SK-N-SH (cell line): ENCODE data around the gene EIF5.

ENCODE experiments used
- CTCF ChIP-seq: fragments of 200-600 bp; sonication (generic); IDR thresholded peaks from 2 replicates; pipeline ENCODE4 v1.6.1; 2017; ENCODE audit warnings: antibody characterized with exemption, mild to moderate bottlenecking, moderate library complexity
- EP300 ChIP-seq, 2 experiments: IDR thresholded peaks; 2 replicates each; pipeline versions ENCODE4 v1.4.0 to v1.6.1; 2012; ENCODE audit warnings: borderline replicate concordance in 1 of 2, low read depth in 1 of 2, low read length in 1 of 2
- EZH2phosphoT487 ChIP-seq: fragments of 200-600 bp; sonication (generic); IDR thresholded peaks from 2 replicates; pipeline ENCODE4 v1.6.1; 2017; ENCODE audit warnings: low read depth, mixed run types, mild to moderate bottlenecking, antibody characterized with exemption, moderate library complexity, borderline replicate concordance
- GABPA ChIP-seq: IDR thresholded peaks from 2 replicates; pipeline ENCODE4 v1.4.0; 2012; ENCODE audit warnings: low read depth, mild to moderate bottlenecking
- GATA2 ChIP-seq: sonication (generic); formaldehyde crosslinking; IDR thresholded peaks from 2 replicates; pipeline ENCODE4 v1.5.0; 2020; ENCODE audit warnings: mild to moderate bottlenecking, missing genetic modification reagents
- RAD21 ChIP-seq: IDR thresholded peaks from 2 replicates; pipeline ENCODE4 v1.6.1; 2012; ENCODE audit warnings: mild to moderate bottlenecking, low read length
- RCOR1 ChIP-seq: fragments of 150-350 bp; IDR thresholded peaks from 2 replicates; pipeline ENCODE4 v1.6.1; 2017; ENCODE audit warnings: antibody characterized with exemption, low read length
- RFX5 ChIP-seq: IDR thresholded peaks from 2 replicates; pipeline ENCODE4 v1.6.1; 2012; ENCODE audit warnings: mild to moderate bottlenecking, improper control_type of control experiment, low read length
- SIN3A ChIP-seq: IDR thresholded peaks from 2 replicates; pipeline ENCODE4 v1.6.1; 2012; ENCODE audit warnings: low read depth, mild to moderate bottlenecking, low read length, moderate library complexity, borderline replicate concordance
- TAF1 ChIP-seq: IDR thresholded peaks from 2 replicates; pipeline ENCODE4 v1.6.1; 2012; ENCODE audit warnings: low read depth, mild to moderate bottlenecking, low read length, moderate library complexity, borderline replicate concordance

- no peak for TF ChIP-seq CTCF
- TF ChIP-seq EP300 (IDR thresholded peaks at IDR 0.05; ENCODE audit: borderline replicate concordance in 1 of 2, low read depth in 1 of 2, low read length in 1 of 2): no peak
- no peak for TF ChIP-seq EZH2phosphoT487
- TF ChIP-seq RCOR1: no peak
- no peak for TF ChIP-seq SIN3A
- TF ChIP-seq TAF1: no peak
- no peak for TF ChIP-seq GABPA
- TF ChIP-seq RFX5: no peak
- no peak for TF ChIP-seq GATA2 (CRISPR knock-in tag)
- TF ChIP-seq RAD21: no peak
Observed at GRCh38 chr14:103367995-103368394, 34.0 kb downstream of the EIF5 start.
